GM23248 (cell line): ENCODE data around the gene CLEC16A.

Experiments used
- EZH2 ChIP-seq: fragments of 200-600 bp; sonication (generic); IDR thresholded peaks from 2 replicates; pipeline ENCODE4 v1.6.1; 2018; ENCODE audit warnings: antibody characterized with exemption, mild to moderate bottlenecking; ENCODE audit not compliant: insufficient read depth, poor library complexity, severe bottlenecking
- EZH2phosphoT487 ChIP-seq: fragments of 200-600 bp; sonication (generic); IDR thresholded peaks from 2 replicates; pipeline ENCODE4 v1.6.1; 2018; ENCODE audit warnings: antibody characterized with exemption, moderate library complexity, mild to moderate bottlenecking, low read depth; ENCODE audit not compliant: insufficient read depth

GRCh38 chr16:11200592-11200991, 256.2 kb downstream of the CLEC16A start:
- TF ChIP-seq EZH2 = no peak
- TF ChIP-seq EZH2phosphoT487 = no peak
